A673 (cell line): ENCODE results near the gene MINDY3. TPM values are rescaled to one million over a fixed set of nuclear protein-coding genes. Genes with fewer than 3 reads are reported as not detected.

Experiments used
- BruUV-seq: library from RNA; stranded (reverse); fragments of 400-500 nt; replicated peaks from 2 replicates; lab custom pipeline; 2021; lab: Mats Ljungman, UMichigan
- CTCF ChIA-PET: fragments of 300-600 bp; sonication (Branson Sonifier 250); formaldehyde crosslinking; loops from one replicate; lab custom pipeline; 2022; ENCODE audit warnings: antibody characterized with exemption; lab: Charles Lee
- POLR2A ChIA-PET: fragments of 300-600 bp; sonication (Branson Sonifier 250); formaldehyde crosslinking; loops from one replicate; lab custom pipeline; 2022; ENCODE audit warnings: antibody characterized with exemption; ENCODE audit not compliant: low non-redundant PET; lab: Charles Lee
- DNase-seq: peaks from one replicate; pipeline ENCODE4 v3.0.0-alpha.2; 2015; ENCODE audit warnings: low spot score
- H3K27ac ChIP-seq: fragments of 200-600 bp; sonication (generic); 2 replicates; pipeline ENCODE4 v1.5.1; 2016; ENCODE audit warnings: mixed run types, low read depth, mild to moderate bottlenecking, mixed read lengths, antibody characterized with exemption, low read length; ENCODE audit not compliant: poor library complexity, severe bottlenecking
- H3K27me3 ChIP-seq: fragments of 200-600 bp; sonication (generic); replicated peaks from 2 replicates; pipeline ENCODE4 v1.6.1; 2017; ENCODE audit warnings: mixed run types, low read depth, mild to moderate bottlenecking, mixed read lengths, antibody characterized with exemption, low read length; ENCODE audit not compliant: insufficient read depth, poor library complexity
- H3K36me3 ChIP-seq: fragments of 200-600 bp; sonication (generic); 2 replicates; pipeline ENCODE4 v1.6.1; 2016; ENCODE audit warnings: mixed run types, mild to moderate bottlenecking, mixed read lengths, antibody characterized with exemption, low read length; ENCODE audit not compliant: insufficient read depth, poor library complexity, severe bottlenecking
- H3K4me1 ChIP-seq: fragments of 200-600 bp; sonication (generic); 2 replicates; pipeline ENCODE4 v1.6.1; 2017; ENCODE audit warnings: mixed run types, mild to moderate bottlenecking, mixed read lengths, antibody characterized with exemption, low read length; ENCODE audit not compliant: insufficient read depth, poor library complexity, severe bottlenecking
- H3K4me3 ChIP-seq: fragments of 200-600 bp; sonication (generic); 2 replicates; pipeline ENCODE4 v1.5.1; 2016; ENCODE audit warnings: low read depth, mixed run types, mild to moderate bottlenecking, mixed read lengths, low read length; ENCODE audit not compliant: poor library complexity, severe bottlenecking
- H3K9me3 ChIP-seq: fragments of 200-600 bp; sonication (generic); 2 replicates; pipeline ENCODE4 v1.6.1; 2016; ENCODE audit warnings: mixed run types, low read depth, mild to moderate bottlenecking, mixed read lengths, antibody characterized with exemption, low read length; ENCODE audit not compliant: poor library complexity, severe bottlenecking
- CTCF ChIP-seq: fragments of 300-800, 200-600 bp; sonication (generic); conservative IDR thresholded peaks from 2 replicates; pipeline ENCODE4 v1.5.1; 2017; ENCODE audit warnings: low read depth, mild to moderate bottlenecking, antibody characterized with exemption, low read length, moderate library complexity, mixed read lengths
- EZH2 ChIP-seq: fragments of 200-600 bp; sonication (generic); IDR thresholded peaks from 2 replicates; pipeline ENCODE4 v1.6.1; 2017; ENCODE audit warnings: borderline replicate concordance, low read depth, mild to moderate bottlenecking, mixed read lengths, antibody characterized with exemption, low read length; ENCODE audit not compliant: poor library complexity, severe bottlenecking
- intact Hi-C: fragments of 100-400 bp; cut with micrococcal nuclease; formaldehyde crosslinking; loops from one replicate; pipeline ENCODE4 v1.10.0; 2022; ENCODE audit not compliant: unreplicated experiment
- total RNA-seq: library from RNA; stranded (reverse); gene quantifications from 2 replicates; pipeline ENCODE4 v1.2.3, GENCODE V29; 2021

MINDY3 gene
- total RNA-seq, 1 experiment from 2014 or later: 14.6 TPM

- no TSS peak for BruUV-seq
- H3K36me3 ChIP-seq: no peaks in the 10 kb centered on the region
- no peak overlapping the region for H3K4me3 ChIP-seq
- no peaks in the 10 kb centered on the region for H3K4me1 ChIP-seq
- ChIA-PET CTCF (no interaction called here), POLR2A (no interaction called here)
- H3K27me3 ChIP-seq: no peaks in the 10 kb centered on the region
- intact Hi-C loops: no loop called here
- H3K27ac ChIP-seq: no peak overlapping the region
- TF ChIP-seq EZH2 (no peak), CTCF (no peak)
- DNase-seq: no peak
- H3K9me3 ChIP-seq: no peaks in the 10 kb centered on the region
Measured at GRCh38 chr10:15793664-15794063, 66.6 kb downstream of the MINDY3 start.

DNA sequence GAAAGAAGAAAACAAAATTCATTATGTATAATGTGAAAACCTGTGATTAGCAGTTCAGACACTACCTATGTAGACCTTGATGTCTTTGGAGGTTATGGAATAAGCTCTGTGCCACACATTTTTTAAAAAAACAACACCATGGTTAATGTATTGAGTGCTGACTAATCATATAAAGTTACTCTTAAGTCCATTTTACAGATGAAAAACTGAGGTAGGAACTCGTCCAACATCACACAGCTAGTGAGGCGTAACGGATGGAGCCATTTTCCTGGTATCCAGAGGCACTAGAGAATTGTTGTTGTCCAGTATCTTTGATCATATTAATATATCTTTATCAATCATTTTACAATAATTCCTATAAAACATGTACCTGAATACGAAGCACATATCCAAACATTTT lies 67.5 kb downstream of the MINDY3 start:
- DNase-seq: no peak
- intact Hi-C loops: no loop called here
- POLR2A ChIA-PET: no interaction called here
- no peaks in the 10 kb centered on the region for H3K9me3 ChIP-seq
- no peaks in the 10 kb centered on the region for H3K27me3 ChIP-seq
- no peaks in the 10 kb centered on the region for H3K4me1 ChIP-seq
- H3K36me3 ChIP-seq: no peaks in the 10 kb centered on the region
- CTCF ChIA-PET: interaction anchor here (0.5 kb wide), 1 partner anchor 864 kb away, joined by 3 read pairs; no protein-coding TSS in a partner anchor
- BruUV-seq: no TSS peak
- H3K4me3 ChIP-seq: no peak overlapping the region
- H3K27ac ChIP-seq: no peak overlapping the region
- no peak for TF ChIP-seq CTCF
- no peak for TF ChIP-seq EZH2

GRCh38 chr10:15791816-15792524 lies 68.3 kb downstream of the MINDY3 start:
- no peaks in the 10 kb centered on the region for H3K4me1 ChIP-seq
- TF ChIP-seq CTCF: no peak
- no peak for TF ChIP-seq EZH2
- H3K4me3 ChIP-seq: no peak overlapping the region
- intact Hi-C loops: no loop called here
- H3K9me3 ChIP-seq: no peaks in the 10 kb centered on the region
- no peaks in the 10 kb centered on the region for H3K27me3 ChIP-seq
- no peaks in the 10 kb centered on the region for H3K36me3 ChIP-seq
- CTCF ChIA-PET: interaction anchor here (0.5 kb wide), 1 partner anchor 863 kb away, joined by 3 read pairs; no protein-coding TSS in a partner anchor
- BruUV-seq: no TSS peak
- DNase-seq: no peak
- no peak overlapping the region for H3K27ac ChIP-seq
- POLR2A ChIA-PET: no interaction called here
